ENCODE results near the gene PDRG1.
A peak's percentile ranks its signal among the peaks of the same experiment; 100 is the strongest.
"Not testable (repeated sequence)": the region's sequence is repeated elsewhere in the genome, so short reads cannot be mapped to it uniquely, and the experiment has no call there.

PDRG1 gene

DNA sequence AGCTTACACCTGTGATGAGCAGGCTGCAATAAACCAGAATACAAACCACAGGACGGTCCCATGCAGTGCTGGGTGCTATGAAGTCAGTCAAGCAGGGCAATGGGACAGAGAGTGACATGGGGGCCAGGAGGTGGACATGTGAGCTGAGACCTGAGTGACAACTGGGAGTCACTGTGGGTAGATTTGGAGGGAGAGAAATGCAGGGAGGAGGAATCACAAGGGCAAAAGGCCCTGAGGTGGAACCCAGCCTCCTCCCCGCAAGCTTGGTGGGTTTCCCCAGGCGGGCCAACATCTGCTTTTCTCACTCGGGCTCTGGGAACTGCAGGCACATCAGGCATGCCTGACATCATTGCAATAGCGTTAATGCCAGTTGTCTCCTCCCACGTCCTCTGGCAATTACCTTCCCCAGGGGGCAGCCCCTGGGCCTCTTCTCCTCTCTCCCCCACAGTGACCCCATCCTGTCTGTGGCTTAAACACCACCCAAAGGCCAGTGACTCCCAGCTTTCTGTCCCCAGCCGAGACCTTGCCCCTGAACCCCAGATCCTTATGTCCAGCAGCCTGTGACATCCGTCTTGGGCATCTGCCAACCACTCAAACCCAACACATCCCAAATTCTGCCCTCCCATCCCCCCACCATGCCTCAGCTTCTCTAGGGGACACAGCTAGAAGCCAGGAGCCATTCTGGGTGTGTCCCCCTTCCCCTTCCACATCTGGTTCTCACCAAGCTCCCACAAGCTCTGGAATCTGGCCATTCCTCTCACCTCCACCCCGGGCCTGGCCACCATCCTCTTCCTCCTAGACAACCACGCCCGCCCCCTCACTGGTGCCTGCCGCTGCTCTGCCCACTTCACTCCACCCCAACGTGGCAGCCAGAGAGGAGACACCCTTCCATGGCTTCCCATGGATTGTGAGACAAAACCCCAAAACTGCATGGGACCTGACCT lies 28.2 kb downstream of the PDRG1 start:
- H3K9ac ChIP-seq (ENCODE audit: low read length), result peak overlapping the region; percentile 31; the same call in 1 of the 2 replicates
- H3K9me3 ChIP-seq (ENCODE audit: insufficient read depth, low read length), result no peaks in the 10 kb centered on the region
- H3K27ac ChIP-seq (ENCODE audit: low read length), result peak overlapping the region; percentile 17
- no peaks in the 10 kb centered on the region for H3K36me3 ChIP-seq (replicated peaks; ENCODE audit: low read depth, low read length)
- H3K79me2 ChIP-seq (ENCODE audit: low read length), result no peaks in the 10 kb centered on the region
- peaks cover 24% of the 10 kb centered on the region for H3K4me1 ChIP-seq (ENCODE audit: low read length)
- peak overlapping the region; percentile 38 for H3K4me3 ChIP-seq (ENCODE audit: low read length)
- H3K27me3 ChIP-seq (ENCODE audit: low read depth, low read length), result no peaks in the 10 kb centered on the region
- no peaks in the 10 kb centered on the region for H4K20me1 ChIP-seq (ENCODE audit: insufficient read depth, low read length)
- H2AFZ ChIP-seq (ENCODE audit: low read depth, low read length), result peak overlapping the region; percentile 4
- TF ChIP-seq EZH2phosphoT487 (IDR thresholded peaks at IDR 0.05; ENCODE audit: low read depth), result no peak
- TF ChIP-seq, protein P1, sequence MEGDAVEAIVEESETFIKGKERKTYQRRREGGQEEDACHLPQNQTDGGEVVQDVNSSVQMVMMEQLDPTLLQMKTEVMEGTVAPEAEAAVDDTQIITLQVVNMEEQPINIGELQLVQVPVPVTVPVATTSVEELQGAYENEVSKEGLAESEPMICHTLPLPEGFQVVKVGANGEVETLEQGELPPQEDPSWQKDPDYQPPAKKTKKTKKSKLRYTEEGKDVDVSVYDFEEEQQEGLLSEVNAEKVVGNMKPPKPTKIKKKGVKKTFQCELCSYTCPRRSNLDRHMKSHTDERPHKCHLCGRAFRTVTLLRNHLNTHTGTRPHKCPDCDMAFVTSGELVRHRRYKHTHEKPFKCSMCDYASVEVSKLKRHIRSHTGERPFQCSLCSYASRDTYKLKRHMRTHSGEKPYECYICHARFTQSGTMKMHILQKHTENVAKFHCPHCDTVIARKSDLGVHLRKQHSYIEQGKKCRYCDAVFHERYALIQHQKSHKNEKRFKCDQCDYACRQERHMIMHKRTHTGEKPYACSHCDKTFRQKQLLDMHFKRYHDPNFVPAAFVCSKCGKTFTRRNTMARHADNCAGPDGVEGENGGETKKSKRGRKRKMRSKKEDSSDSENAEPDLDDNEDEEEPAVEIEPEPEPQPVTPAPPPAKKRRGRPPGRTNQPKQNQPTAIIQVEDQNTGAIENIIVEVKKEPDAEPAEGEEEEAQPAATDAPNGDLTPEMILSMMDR (IDR thresholded peaks at IDR 0.05; ENCODE audit: low read depth, low read length), result no peak
- peak overlapping the region; percentile 50 for H3K4me2 ChIP-seq (ENCODE audit: low read length)

DNA sequence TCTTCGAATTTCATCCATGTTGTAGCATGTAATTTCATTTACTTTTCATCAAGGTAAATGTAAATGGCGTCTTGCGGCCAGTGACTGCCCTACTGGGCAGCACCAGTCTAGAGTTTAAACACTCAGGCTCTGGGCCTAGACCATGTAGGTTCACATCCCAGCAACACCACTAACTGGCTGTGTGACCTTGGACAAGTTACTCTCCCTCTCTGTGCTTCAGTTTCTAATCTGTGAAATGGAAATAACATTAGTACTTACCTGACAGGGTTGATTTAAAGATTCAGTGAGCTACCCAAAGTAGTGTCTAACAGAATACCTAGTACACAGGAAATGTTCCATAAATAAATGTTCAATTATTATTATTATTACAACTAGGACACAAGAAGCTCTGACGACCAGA lies 29.3 kb downstream of the PDRG1 start:
- Histone ChIP-seq H3K4me1 (ENCODE audit: low read length) (peaks cover 35% of the 10 kb centered on the region), H3K4me2 (ENCODE audit: low read length) (no peak overlapping the region), H3K27ac (ENCODE audit: low read length) (no peak overlapping the region), H3K9ac (ENCODE audit: low read length) (no peak overlapping the region), H3K36me3 (replicated peaks; ENCODE audit: low read depth, low read length) (no peaks in the 10 kb centered on the region), H3K79me2 (ENCODE audit: low read length) (no peaks in the 10 kb centered on the region), H3K4me3 (ENCODE audit: low read length) (no peak overlapping the region), H2AFZ (ENCODE audit: low read depth, low read length) (no peak overlapping the region), H3K9me3 (ENCODE audit: insufficient read depth, low read length) (no peaks in the 10 kb centered on the region), H3K27me3 (ENCODE audit: low read depth, low read length) (no peaks in the 10 kb centered on the region), H4K20me1 (ENCODE audit: insufficient read depth, low read length) (no peaks in the 10 kb centered on the region)
- TF ChIP-seq, protein P1 (IDR thresholded peaks at IDR 0.05; ENCODE audit: low read depth, low read length), result no peak
- TF ChIP-seq EZH2phosphoT487 (IDR thresholded peaks at IDR 0.05; ENCODE audit: low read depth), result no peak

DNA sequence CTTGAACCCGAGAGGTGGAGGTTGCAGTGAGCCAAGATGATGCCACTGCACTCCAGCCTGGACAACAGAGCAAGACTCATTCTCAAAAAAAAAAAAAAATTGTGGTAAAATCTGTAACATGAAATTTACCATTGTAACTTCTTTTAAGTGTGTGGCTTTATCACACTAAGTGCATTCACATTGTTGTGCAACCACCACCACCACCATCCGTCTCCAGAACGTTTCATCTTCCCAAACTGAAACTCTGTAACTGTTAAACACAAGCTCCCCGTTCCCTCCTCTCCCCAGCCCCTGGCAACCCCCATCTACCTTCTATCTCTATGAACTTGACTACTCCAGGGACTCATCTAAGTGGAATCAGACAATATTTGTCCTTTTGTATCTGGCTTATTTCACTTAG lies 29.7 kb downstream of the PDRG1 start:
- Histone ChIP-seq H3K36me3 (replicated peaks; ENCODE audit: low read depth, low read length) (no peaks in the 10 kb centered on the region), H4K20me1 (ENCODE audit: insufficient read depth, low read length) (no peaks in the 10 kb centered on the region), H3K4me3 (ENCODE audit: low read length) (no peak overlapping the region), H3K27me3 (ENCODE audit: low read depth, low read length) (no peaks in the 10 kb centered on the region), H3K4me1 (ENCODE audit: low read length) (peaks cover 39% of the 10 kb centered on the region), H2AFZ (ENCODE audit: low read depth, low read length) (no peak overlapping the region), H3K9me3 (ENCODE audit: insufficient read depth, low read length) (no peaks in the 10 kb centered on the region), H3K9ac (ENCODE audit: low read length) (no peak overlapping the region), H3K79me2 (ENCODE audit: low read length) (no peaks in the 10 kb centered on the region), H3K4me2 (ENCODE audit: low read length) (no peak overlapping the region), H3K27ac (ENCODE audit: low read length) (no peak overlapping the region)
- no peak for TF ChIP-seq EZH2phosphoT487 (IDR thresholded peaks at IDR 0.05; ENCODE audit: low read depth)
- TF ChIP-seq, protein P1 (IDR thresholded peaks at IDR 0.05; ENCODE audit: low read depth, low read length), result no peak

DNA sequence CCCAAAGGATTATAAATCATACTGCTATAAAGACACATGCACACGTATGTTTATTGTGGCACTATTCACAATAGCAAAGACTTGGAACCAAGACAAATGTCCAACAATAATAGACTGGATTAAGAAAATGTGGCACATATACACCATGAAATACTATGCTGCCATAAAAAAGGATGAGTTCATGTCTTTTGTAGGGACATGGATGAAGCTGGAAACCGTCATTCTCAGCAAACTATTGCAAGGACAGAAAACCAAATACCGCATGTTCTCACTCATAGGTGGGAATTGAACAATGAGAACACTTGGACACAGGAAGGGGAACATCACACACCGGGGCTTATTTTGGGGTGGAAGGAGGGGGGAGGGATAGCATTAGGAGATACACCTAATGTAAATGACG lies 30.4 kb downstream of the PDRG1 start:
- not testable (repeated sequence) for H3K9ac ChIP-seq (ENCODE audit: low read length); H3K79me2 ChIP-seq (ENCODE audit: low read length); H3K4me2 ChIP-seq (ENCODE audit: low read length); H3K4me3 ChIP-seq (ENCODE audit: low read length); H3K9me3 ChIP-seq (ENCODE audit: insufficient read depth, low read length); H4K20me1 ChIP-seq (ENCODE audit: insufficient read depth, low read length); H3K36me3 ChIP-seq (replicated peaks; ENCODE audit: low read depth, low read length); H2AFZ ChIP-seq (ENCODE audit: low read depth, low read length); H3K27ac ChIP-seq (ENCODE audit: low read length); H3K27me3 ChIP-seq (ENCODE audit: low read depth, low read length)
- H3K4me1 ChIP-seq (ENCODE audit: low read length), result peaks cover 40% of the 10 kb centered on the region

All from OCI-LY3 (cell line).